ENCODE data around the gene UGGT2.
"Not testable (repeated sequence)": the region's sequence is repeated elsewhere in the genome, so short reads cannot be mapped to it uniquely, and the experiment has no call there.

GRCh38 chr13:96051946-96052345, 1.3 kb downstream of the UGGT2 start:
- not testable (repeated sequence) for TF ChIP-seq CTCF, POLR2A (IDR thresholded peaks at IDR 0.05)

Data from lower leg skin (tissue), 3 donors.